Liver (tissue), 9 donors: ENCODE data around the gene TMC1. TPM values are rescaled to one million over a fixed set of nuclear protein-coding genes. Genes with fewer than 3 reads are reported as not detected.

ENCODE experiments used
- DNase-seq: peaks from one replicate; pipeline ENCODE4 v3.0.0-alpha.2; 2017; ENCODE audit warnings: low spot score
- H3K27ac ChIP-seq, 2 donors: one replicate each; pipeline ENCODE4 v1.7.0; 2013; ENCODE audit warnings: inconsistent platforms in 2 of 2, low read length in 2 of 2, control low read depth in 1 of 2, low read depth in 1 of 2, mild to moderate bottlenecking in 1 of 2
- H3K27me3 ChIP-seq, 4 donors: one replicate each; pipeline versions ENCODE4 v1.6.1 to v1.7.0; 2013; ENCODE audit warnings: low read length in 3 of 4, inconsistent platforms in 1 of 4, mild to moderate bottlenecking in 1 of 4, moderate library complexity in 1 of 4; ENCODE audit not compliant: control insufficient read depth in 4 of 4, insufficient read depth in 4 of 4
- H3K36me3 ChIP-seq, 4 donors: one replicate each; pipeline versions ENCODE4 v1.6.1 to v1.7.0; 2013; ENCODE audit warnings: low read length in 3 of 4, mild to moderate bottlenecking in 3 of 4, low read depth in 1 of 4, moderate library complexity in 1 of 4; ENCODE audit not compliant: control insufficient read depth in 4 of 4, insufficient read depth in 3 of 4
- H3K4me1 ChIP-seq, 4 donors: one replicate each; pipeline versions ENCODE4 v1.6.1 to v1.7.0; 2013; ENCODE audit warnings: low read length in 3 of 4, mild to moderate bottlenecking in 3 of 4, moderate library complexity in 1 of 4; ENCODE audit not compliant: control insufficient read depth in 4 of 4, insufficient read depth in 4 of 4
- H3K4me3 ChIP-seq, 3 donors: one replicate each; pipeline versions ENCODE4 v1.6.1 to v1.7.0; 2013; ENCODE audit warnings: low read length in 3 of 3, control low read depth in 1 of 3, low read depth in 1 of 3, mild to moderate bottlenecking in 1 of 3
- H3K9ac ChIP-seq, 2 donors: one replicate each; pipeline ENCODE4 v1.7.0; 2013; ENCODE audit warnings: low read length in 2 of 2, mild to moderate bottlenecking in 2 of 2, moderate library complexity in 2 of 2, control low read depth in 1 of 2, low read depth in 1 of 2
- H3K9me3 ChIP-seq, 4 donors: one replicate each; pipeline versions ENCODE4 v1.6.1 to v1.7.0; 2013; ENCODE audit warnings: low read length in 3 of 4; ENCODE audit not compliant: control insufficient read depth in 4 of 4
- EGR1 ChIP-seq, 2 donors: IDR thresholded peaks; 2 replicates each; pipeline ENCODE4 v1.6.1; 2016 to 2018; ENCODE audit warnings: antibody characterized with exemption in 2 of 2, low read depth in 2 of 2
- FOXA1 ChIP-seq: IDR thresholded peaks from 2 replicates; pipeline ENCODE4 v1.6.1; 2016; ENCODE audit warnings: antibody characterized with exemption
- FOXA2 ChIP-seq: IDR thresholded peaks from 2 replicates; pipeline ENCODE4 v1.6.1; 2016; ENCODE audit warnings: antibody characterized with exemption
- GABPA ChIP-seq, 2 donors: IDR thresholded peaks in 1 of 2; conservative IDR thresholded peaks in 1 of 2; 2 replicates each; pipeline ENCODE4 v1.6.1; 2016; ENCODE audit warnings: antibody characterized with exemption in 2 of 2, mild to moderate bottlenecking in 1 of 2, moderate library complexity in 1 of 2
- HNF4A ChIP-seq, 2 donors: conservative IDR thresholded peaks; 2 replicates each; pipeline ENCODE4 v1.6.1; 2016; ENCODE audit warnings: antibody characterized with exemption in 2 of 2, mild to moderate bottlenecking in 2 of 2
- HNF4G ChIP-seq: IDR thresholded peaks from 2 replicates; pipeline ENCODE4 v1.6.1; 2016; ENCODE audit warnings: antibody characterized with exemption
- JUND ChIP-seq, 2 donors: IDR thresholded peaks; 2 replicates each; pipeline ENCODE4 v1.6.1; 2016; ENCODE audit warnings: antibody characterized with exemption in 2 of 2
- MAX ChIP-seq: IDR thresholded peaks from 2 replicates; pipeline ENCODE4 v1.6.1; 2016; ENCODE audit warnings: antibody characterized with exemption
- NR2F2 ChIP-seq: IDR thresholded peaks from 2 replicates; pipeline ENCODE4 v1.6.1; 2016; ENCODE audit warnings: antibody characterized with exemption
- RAD21 ChIP-seq, 2 donors: IDR thresholded peaks; 2 replicates each; pipeline ENCODE4 v1.6.1; 2016; ENCODE audit warnings: antibody characterized with exemption in 2 of 2, mild to moderate bottlenecking in 2 of 2
- REST ChIP-seq: IDR thresholded peaks from 2 replicates; pipeline ENCODE4 v1.6.1; 2016; ENCODE audit warnings: antibody characterized with exemption, mild to moderate bottlenecking
- RXRA ChIP-seq, 2 donors: IDR thresholded peaks; 2 replicates each; pipeline ENCODE4 v1.6.1; 2017 to 2018; ENCODE audit warnings: antibody characterized with exemption in 2 of 2, mild to moderate bottlenecking in 1 of 2
- SP1 ChIP-seq: IDR thresholded peaks from 2 replicates; pipeline ENCODE4 v1.6.1; 2018; ENCODE audit warnings: antibody characterized with exemption, mild to moderate bottlenecking
- TAF1 ChIP-seq: conservative IDR thresholded peaks from 2 replicates; pipeline ENCODE4 v1.6.1; 2016; ENCODE audit warnings: antibody characterized with exemption, mild to moderate bottlenecking
- YY1 ChIP-seq: IDR thresholded peaks from 2 replicates; pipeline ENCODE4 v1.6.1; 2016; ENCODE audit warnings: antibody characterized with exemption, mild to moderate bottlenecking
- ZBTB33 ChIP-seq: IDR thresholded peaks from 2 replicates; pipeline ENCODE4 v1.6.1; 2016; ENCODE audit warnings: antibody characterized with exemption
- WGBS: extraction: QIAGEN DNeasy Blood & Tissue Kit; methylation state at CpG from one replicate; pipeline ENCODE4 v1.1.7; 2013; 5-methylcytosine and 5-hydroxymethylcytosine counted together
- polyA plus RNA-seq, 2 donors: library from polyadenylated mRNA; stranded (reverse) in 1 of 2; unstranded in 1 of 2; fragments of 200-250 nt in 1 of 2; fragments of >200 nt in 1 of 2; fragmentation: Nextera tagmentation in 1 of 2; extraction: Ambion mirVana in 1 of 2; gene quantifications; one replicate each; pipeline versions ENCODE4 v1.2.1 to v1.2.3, GENCODE V29; 2013 to 2015
- total RNA-seq, 2 donors: library from RNA; depleted of rRNA; stranded (reverse); fragments of >200 nt; gene quantifications; one replicate each; pipeline ENCODE4 v1.2.3, GENCODE V29; 2014
- TF ChIP-seq, protein P1 (sequence below): IDR thresholded peaks from 2 replicates; pipeline ENCODE4 v1.6.1; 2016; ENCODE audit warnings: antibody characterized with exemption
- TF ChIP-seq, protein P2 (sequence below): fragments of 150-350 bp; IDR thresholded peaks from 2 replicates; pipeline ENCODE4 v1.5.1; 2017; ENCODE audit warnings: improper control_type of control experiment, low read depth, low read length; ENCODE audit not compliant: missing input control
- donor health status: healthy.
- donor health status: healthy.
- donor health status: healthy.
- donor health status: healthy.
- donor health status: healthy.

TMC1 gene
- total and polyA plus RNA-seq, 4 donors: 0.09 TPM; not detected in 3

DNA sequence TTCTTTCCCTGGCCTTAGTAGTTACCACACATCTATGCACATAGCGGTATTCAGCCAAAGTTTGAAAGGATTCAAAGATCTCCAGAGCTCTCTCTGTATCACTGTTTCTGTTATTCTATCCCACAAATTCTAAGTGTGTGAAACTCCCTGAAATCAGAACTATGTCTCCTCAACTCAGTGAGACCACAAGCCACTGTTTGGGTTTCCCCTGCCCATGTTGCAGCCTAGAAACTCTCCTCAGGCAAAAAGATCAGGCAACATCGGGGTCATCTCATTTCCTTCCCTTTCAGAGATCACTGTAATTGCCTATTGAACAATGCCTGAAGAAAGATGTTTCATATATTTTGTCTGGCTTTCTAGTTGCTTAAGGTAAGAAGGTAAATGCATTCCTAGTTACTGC is 135.6 kb downstream of the TMC1 start:
- peaks cover 0 to 10% (median 0%) of the 10 kb centered on the region in 4 donors for H3K27me3 ChIP-seq
- H3K27ac ChIP-seq: no peak overlapping the region
- H3K9me3 ChIP-seq: no peaks in the 10 kb centered on the region
- no peak for DNase-seq
- TF ChIP-seq, protein P1, sequence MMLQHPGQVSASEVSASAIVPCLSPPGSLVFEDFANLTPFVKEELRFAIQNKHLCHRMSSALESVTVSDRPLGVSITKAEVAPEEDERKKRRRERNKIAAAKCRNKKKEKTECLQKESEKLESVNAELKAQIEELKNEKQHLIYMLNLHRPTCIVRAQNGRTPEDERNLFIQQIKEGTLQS: no peak
- no peak for TF ChIP-seq SP1
- TF ChIP-seq JUND (IDR thresholded peaks at IDR 0.05): no peak
- TF ChIP-seq GABPA (IDR thresholded peaks at IDR 0.05 in 1 of 2, conservative IDR thresholded peaks at IDR 0.05 in 1 of 2): no peak
- TF ChIP-seq, protein P2, sequence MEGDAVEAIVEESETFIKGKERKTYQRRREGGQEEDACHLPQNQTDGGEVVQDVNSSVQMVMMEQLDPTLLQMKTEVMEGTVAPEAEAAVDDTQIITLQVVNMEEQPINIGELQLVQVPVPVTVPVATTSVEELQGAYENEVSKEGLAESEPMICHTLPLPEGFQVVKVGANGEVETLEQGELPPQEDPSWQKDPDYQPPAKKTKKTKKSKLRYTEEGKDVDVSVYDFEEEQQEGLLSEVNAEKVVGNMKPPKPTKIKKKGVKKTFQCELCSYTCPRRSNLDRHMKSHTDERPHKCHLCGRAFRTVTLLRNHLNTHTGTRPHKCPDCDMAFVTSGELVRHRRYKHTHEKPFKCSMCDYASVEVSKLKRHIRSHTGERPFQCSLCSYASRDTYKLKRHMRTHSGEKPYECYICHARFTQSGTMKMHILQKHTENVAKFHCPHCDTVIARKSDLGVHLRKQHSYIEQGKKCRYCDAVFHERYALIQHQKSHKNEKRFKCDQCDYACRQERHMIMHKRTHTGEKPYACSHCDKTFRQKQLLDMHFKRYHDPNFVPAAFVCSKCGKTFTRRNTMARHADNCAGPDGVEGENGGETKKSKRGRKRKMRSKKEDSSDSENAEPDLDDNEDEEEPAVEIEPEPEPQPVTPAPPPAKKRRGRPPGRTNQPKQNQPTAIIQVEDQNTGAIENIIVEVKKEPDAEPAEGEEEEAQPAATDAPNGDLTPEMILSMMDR: no peak
- no peak for TF ChIP-seq RAD21 (IDR thresholded peaks at IDR 0.05)
- no peak for TF ChIP-seq HNF4G
- no peak for TF ChIP-seq EGR1 (IDR thresholded peaks at IDR 0.05; ENCODE audit: low read depth in 2 of 2)
- TF ChIP-seq NR2F2: no peak
- no peak for TF ChIP-seq TAF1
- TF ChIP-seq HNF4A (conservative IDR thresholded peaks at IDR 0.05): no peak
- no peak for TF ChIP-seq MAX
- no peak for TF ChIP-seq YY1
- no peak for TF ChIP-seq FOXA2
- TF ChIP-seq FOXA1: no peak
- no peak for TF ChIP-seq RXRA (IDR thresholded peaks at IDR 0.05)
- TF ChIP-seq ZBTB33: no peak
- no peak for TF ChIP-seq REST
- WGBS: 84% methylated on average over 2 of the region's 2 CpGs
- no peak overlapping the region for H3K9ac ChIP-seq
- no peaks in the 10 kb centered on the region for H3K36me3 ChIP-seq
- no peaks in the 10 kb centered on the region for H3K4me1 ChIP-seq
- H3K4me3 ChIP-seq: no peak overlapping the region
